HepG2 (cell line): ENCODE data around the gene TMEM238. TPM values are rescaled to one million over a fixed set of nuclear protein-coding genes. Genes with fewer than 3 reads are reported as not detected.

Experiments used
- ATAC-seq: fragments of 200-7000 bp; cut with Tn5 transposase; 3 replicates; pipeline ENCODE4 v1.9.1; 2020; ENCODE audit warnings: mild to moderate bottlenecking, moderate library complexity
- BruUV-seq: library from RNA; stranded (reverse); fragments of 400-500 nt; replicated peaks from 2 replicates; lab custom pipeline; 2021; lab: Mats Ljungman, UMichigan
- CTCF ChIA-PET: fragments of 300-600 bp; formaldehyde crosslinking; extraction: SDS; loops from one replicate; lab custom pipeline; 2021; ENCODE audit warnings: low total read pairs, inconsistent platforms, low intra/inter-chr PET ratio; lab: Yijun Ruan, JAX
- POLR2A ChIA-PET: fragments of 350-600 bp; sonication (Branson Sonifier 250); formaldehyde crosslinking; loops from one replicate; lab custom pipeline; 2020; ENCODE audit warnings: antibody characterized with exemption, inconsistent platforms; lab: Yijun Ruan, JAX
- DNase-seq: peaks from one replicate; pipeline ENCODE4 v3.0.0-alpha.2; 2015; ENCODE audit warnings: low spot score
- FAIRE-seq: peaks from 3 replicates; lab custom pipeline; 2011; peaks lifted over from hg19 to GRCh38; lab: Jason Lieb, UNC
- H2AFZ ChIP-seq: one replicate; pipeline ENCODE4 v1.6.1; 2011; ENCODE audit warnings: low read length, inconsistent platforms
- H3K27ac ChIP-seq: fragments of 300-600 bp; 3 replicates; pipeline ENCODE4 v1.8.0; 2011; ENCODE audit warnings: mixed run types, mild to moderate bottlenecking, mixed read lengths, low read length, inconsistent platforms; ENCODE audit not compliant: insufficient read depth; ENCODE audit errors: extremely low read length
- H3K27me3 ChIP-seq, 2 experiments: fragments of 200-600 bp in 1 of 2; 2 replicates in 1 of 2; 3 replicates in 1 of 2; pipeline versions ENCODE4 v1.6.0 to v1.8.0; 2011; ENCODE audit warnings: low read length in 2 of 2, mild to moderate bottlenecking in 2 of 2, moderate library complexity in 2 of 2, inconsistent platforms in 1 of 2; ENCODE audit not compliant: insufficient read depth in 2 of 2, control insufficient read depth in 1 of 2
- H3K36me3 ChIP-seq, 2 experiments: fragments of 200-600 bp in 1 of 2; replicated peaks in 1 of 2; 2 replicates in 1 of 2; 3 replicates in 1 of 2; pipeline versions ENCODE4 v1.5.1 to v1.8.0; 2011; ENCODE audit warnings: low read length in 2 of 2, inconsistent platforms in 1 of 2; ENCODE audit not compliant: insufficient read depth in 2 of 2, control insufficient read depth in 1 of 2
- H3K4me1 ChIP-seq: 2 replicates; pipeline ENCODE4 v1.5.1; 2012; ENCODE audit warnings: low read length, inconsistent platforms; ENCODE audit not compliant: insufficient read depth
- H3K4me2 ChIP-seq: 2 replicates; pipeline ENCODE4 v1.6.0; 2011; ENCODE audit warnings: low read depth, low read length, inconsistent platforms
- H3K4me3 ChIP-seq, 3 experiments: fragments of 200-600 bp in 1 of 3; sonication (generic), shearing (Covaris generic) in 1 of 3; replicated peaks in 1 of 3; 2 replicates each; pipeline ENCODE4 v1.5.1; 2011 to 2016; ENCODE audit warnings: low read length in 3 of 3, inconsistent platforms in 2 of 3, low read depth in 2 of 3, mild to moderate bottlenecking in 2 of 3, control low read depth in 1 of 3, mixed read lengths in 1 of 3; ENCODE audit not compliant: insufficient read depth in 1 of 3
- H3K79me2 ChIP-seq: one replicate; pipeline ENCODE4 v1.6.1; 2011; ENCODE audit warnings: low read length, inconsistent platforms; ENCODE audit not compliant: insufficient read depth
- H3K9ac ChIP-seq: 2 replicates; pipeline ENCODE4 v1.6.0; 2011; ENCODE audit warnings: mild to moderate bottlenecking, low read depth, low read length, inconsistent platforms; ENCODE audit not compliant: insufficient read depth
- H3K9me3 ChIP-seq: 2 replicates; pipeline ENCODE4 v1.5.1; 2012; ENCODE audit warnings: mild to moderate bottlenecking, low read length
- H4K20me1 ChIP-seq: 2 replicates; pipeline ENCODE4 v1.6.0; 2011; ENCODE audit warnings: inconsistent platforms, mild to moderate bottlenecking, low read length, moderate library complexity; ENCODE audit not compliant: insufficient read depth
- MBD4 ChIP-seq: IDR thresholded peaks from 2 replicates; pipeline ENCODE4 v1.6.1; 2012; ENCODE audit warnings: low read length, inconsistent platforms, borderline replicate concordance
- REXO4 ChIP-seq: sonication (generic); formaldehyde crosslinking; IDR thresholded peaks from 2 replicates; pipeline ENCODE4 v1.8.0; 2022; ENCODE audit warnings: missing genetic modification reagents, mild to moderate bottlenecking, borderline replicate concordance
- RFXAP ChIP-seq: sonication (generic); formaldehyde crosslinking; IDR thresholded peaks from 2 replicates; pipeline ENCODE4 v1.4.0; 2020; ENCODE audit warnings: missing genetic modification reagents, borderline replicate concordance
- SIX1 ChIP-seq: sonication (generic); formaldehyde crosslinking; IDR thresholded peaks from 2 replicates; pipeline ENCODE4 v1.4.0; 2020; ENCODE audit warnings: missing genetic modification reagents, borderline replicate concordance
- THYN1 ChIP-seq: sonication (generic); formaldehyde crosslinking; IDR thresholded peaks from 2 replicates; pipeline ENCODE4 v1.8.1; 2023; ENCODE audit warnings: low read depth, mild to moderate bottlenecking, moderate library complexity, missing genetic modification reagents, borderline replicate concordance
- ZC3H13 ChIP-seq: sonication (generic); formaldehyde crosslinking; IDR thresholded peaks from 2 replicates; pipeline ENCODE4 v1.8.1; 2023; ENCODE audit warnings: mild to moderate bottlenecking, missing genetic modification reagents, moderate library complexity
- ZFP36 ChIP-seq: fragments of 150-350 bp; IDR thresholded peaks from 2 replicates; pipeline ENCODE4 v1.6.1; 2018; ENCODE audit warnings: borderline replicate concordance, low read length, low read depth; ENCODE audit not compliant: partially characterized antibody
- ZNF260 ChIP-seq: sonication (generic); formaldehyde crosslinking; IDR thresholded peaks from 2 replicates; pipeline ENCODE4 v1.4.0; 2020; ENCODE audit warnings: missing genetic modification reagents, low read depth, mild to moderate bottlenecking, borderline replicate concordance
- ZNF329 ChIP-seq: sonication (generic); formaldehyde crosslinking; IDR thresholded peaks from 2 replicates; pipeline ENCODE4 v1.9.0; 2021; ENCODE audit warnings: low read depth, mild to moderate bottlenecking, missing genetic modification reagents
- ZSCAN30 ChIP-seq: sonication (generic); formaldehyde crosslinking; IDR thresholded peaks from 2 replicates; pipeline ENCODE4 v1.5.0; 2020; ENCODE audit warnings: mild to moderate bottlenecking, missing genetic modification reagents
- WGBS: methylation state at CpG from one replicate; pipeline ENCODE4 v1.1.6; 2017; ENCODE audit warnings: low lambda C conversion rate; 5-methylcytosine and 5-hydroxymethylcytosine counted together
- in situ Hi-C: cut with HindIII; loops from 2 replicates; pipeline ENCODE4 v1.10.0; 2017; ENCODE audit warnings: low pct_unique_long_range_greater_than_20kb; ENCODE audit not compliant: extremely low pct_ligation_motif_present
- intact Hi-C: fragments of 100-400 bp; cut with micrococcal nuclease; formaldehyde crosslinking; loops from one replicate; pipeline ENCODE4 v1.10.0; 2022; ENCODE audit not compliant: unreplicated experiment
- polyA plus RNA-seq, 8 experiments: library from polyadenylated mRNA; depleted of rRNA in 3 of 8; stranded (reverse) in 7 of 8; unstranded in 1 of 8; fragments of >200 nt; fragmentation: Illumina TruSeq in 4 of 8; extraction: Trizol in 4 of 8; gene quantifications; 2 replicates each; pipeline versions ENCODE4 v1.2.1 to v1.2.3, GENCODE V29; 2011 to 2016; ENCODE audit warnings: low read depth in 4 of 8, missing spikeins in 1 of 8, mixed read lengths in 1 of 8; ENCODE audit not compliant: insufficient read depth in 1 of 8
- total RNA-seq, 5 experiments: library from RNA; depleted of rRNA; stranded (reverse); fragments of >200 nt; fragmentation: Illumina TruSeq; extraction: Trizol; gene quantifications; 2 replicates each; pipeline ENCODE4 v1.2.3, GENCODE V29; 2016; ENCODE audit warnings: low read depth in 1 of 5
- TF ChIP-seq, protein P1 (sequence below): IDR thresholded peaks from 2 replicates; pipeline ENCODE4 v1.6.1; 2016; ENCODE audit warnings: missing compliant biosample characterization, missing genetic modification reagents, borderline replicate concordance
- TF ChIP-seq, protein P2 (sequence below): sonication (generic); formaldehyde crosslinking; IDR thresholded peaks from 2 replicates; pipeline ENCODE4 v1.4.0; 2020; ENCODE audit warnings: missing genetic modification reagents

The TMEM238 gene
- total and polyA plus RNA-seq, 2 of the 13 experiments (the other 11 are each of a cell fraction or from before 2014, with no cell fraction given): not detected

DNA sequence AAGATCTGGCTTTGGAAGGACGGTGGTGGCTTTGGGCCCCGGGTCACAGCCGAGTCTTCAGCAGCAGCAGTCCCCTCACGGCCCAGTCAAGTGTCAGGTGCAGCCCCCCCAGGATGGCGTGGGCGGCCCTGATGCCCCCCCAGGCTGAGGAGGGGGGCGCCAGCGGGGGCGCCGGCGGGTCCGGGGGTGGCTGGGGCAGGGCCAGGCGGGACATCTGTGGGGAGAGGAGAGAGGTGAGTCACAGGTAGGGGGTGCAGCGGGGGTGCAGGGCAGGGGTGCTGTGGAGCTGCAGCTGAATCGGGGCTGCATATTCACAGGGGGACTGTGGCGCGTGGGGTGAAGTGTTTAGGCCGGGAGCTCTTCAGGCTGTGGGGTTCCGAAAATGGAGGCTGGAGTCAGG is 18.1 kb downstream of the TMEM238 start:
- no peaks in the 10 kb centered on the region for H3K79me2 ChIP-seq
- H3K36me3 ChIP-seq: no peaks in the 10 kb centered on the region
- FAIRE-seq (no peak), DNase-seq (no peak), ATAC-seq (no peak)
- no peak overlapping the region for H3K4me3 ChIP-seq
- no peak overlapping the region for H3K27ac ChIP-seq
- H2AFZ ChIP-seq: no peak overlapping the region
- H3K27me3 ChIP-seq: peaks cover 7 to 31% of the 10 kb centered on the region in 2 experiments; a peak in 4 of 5 replicates
- H3K9ac ChIP-seq: no peak overlapping the region
- no peaks in the 10 kb centered on the region for H4K20me1 ChIP-seq
- BruUV-seq: no TSS peak
- intact Hi-C loops (no loop called here), in situ Hi-C loops (no loop called here)
- 83% methylated on average over 11 of the region's 19 CpGs for WGBS
- ChIA-PET POLR2A (no interaction called here), CTCF (no interaction called here)
- peaks cover 27% of the 10 kb centered on the region for H3K4me1 ChIP-seq
- no peak overlapping the region for H3K4me2 ChIP-seq
- no peak for TF ChIP-seq ZFP36
- TF ChIP-seq, protein P1, sequence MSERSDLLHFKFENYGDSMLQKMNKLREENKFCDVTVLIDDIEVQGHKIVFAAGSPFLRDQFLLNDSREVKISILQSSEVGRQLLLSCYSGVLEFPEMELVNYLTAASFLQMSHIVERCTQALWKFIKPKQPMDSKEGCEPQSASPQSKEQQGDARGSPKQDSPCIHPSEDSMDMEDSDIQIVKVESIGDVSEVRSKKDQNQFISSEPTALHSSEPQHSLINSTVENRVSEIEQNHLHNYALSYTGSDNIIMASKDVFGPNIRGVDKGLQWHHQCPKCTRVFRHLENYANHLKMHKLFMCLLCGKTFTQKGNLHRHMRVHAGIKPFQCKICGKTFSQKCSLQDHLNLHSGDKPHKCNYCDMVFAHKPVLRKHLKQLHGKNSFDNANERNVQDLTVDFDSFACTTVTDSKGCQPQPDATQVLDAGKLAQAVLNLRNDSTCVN (CRISPR knock-in tag): no peak
- TF ChIP-seq, protein P2, sequence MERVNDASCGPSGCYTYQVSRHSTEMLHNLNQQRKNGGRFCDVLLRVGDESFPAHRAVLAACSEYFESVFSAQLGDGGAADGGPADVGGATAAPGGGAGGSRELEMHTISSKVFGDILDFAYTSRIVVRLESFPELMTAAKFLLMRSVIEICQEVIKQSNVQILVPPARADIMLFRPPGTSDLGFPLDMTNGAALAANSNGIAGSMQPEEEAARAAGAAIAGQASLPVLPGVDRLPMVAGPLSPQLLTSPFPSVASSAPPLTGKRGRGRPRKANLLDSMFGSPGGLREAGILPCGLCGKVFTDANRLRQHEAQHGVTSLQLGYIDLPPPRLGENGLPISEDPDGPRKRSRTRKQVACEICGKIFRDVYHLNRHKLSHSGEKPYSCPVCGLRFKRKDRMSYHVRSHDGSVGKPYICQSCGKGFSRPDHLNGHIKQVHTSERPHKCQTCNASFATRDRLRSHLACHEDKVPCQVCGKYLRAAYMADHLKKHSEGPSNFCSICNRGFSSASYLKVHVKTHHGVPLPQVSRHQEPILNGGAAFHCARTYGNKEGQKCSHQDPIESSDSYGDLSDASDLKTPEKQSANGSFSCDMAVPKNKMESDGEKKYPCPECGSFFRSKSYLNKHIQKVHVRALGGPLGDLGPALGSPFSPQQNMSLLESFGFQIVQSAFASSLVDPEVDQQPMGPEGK (CRISPR knock-in tag): no peak
- no peak for TF ChIP-seq ZSCAN30
- no peak for TF ChIP-seq REXO4 (CRISPR knock-in tag)
- TF ChIP-seq ZNF329 (CRISPR knock-in tag): no peak
- no peak for TF ChIP-seq RFXAP (CRISPR knock-in tag)
- TF ChIP-seq ZNF260 (CRISPR knock-in tag): no peak
- no peak for TF ChIP-seq THYN1 (CRISPR knock-in tag)
- TF ChIP-seq SIX1 (CRISPR knock-in tag): no peak
- TF ChIP-seq ZC3H13 (CRISPR knock-in tag): no peak
- no peak for TF ChIP-seq MBD4
- no peaks in the 10 kb centered on the region for H3K9me3 ChIP-seq
